Measurements from ENCODE around the gene AIMP2. TPM values are rescaled to one million over a fixed set of nuclear protein-coding genes. Genes with fewer than 3 reads are reported as not detected.
A peak's percentile ranks its signal among the peaks of the same experiment; 100 is the strongest.
"Not testable (repeated sequence)": the region's sequence is repeated elsewhere in the genome, so short reads cannot be mapped to it uniquely, and the experiment has no call there.

AIMP2 gene
- 10 to 100 TPM; 24.5 to 41.9 (median 37.5) TPM for total RNA-seq

DNA sequence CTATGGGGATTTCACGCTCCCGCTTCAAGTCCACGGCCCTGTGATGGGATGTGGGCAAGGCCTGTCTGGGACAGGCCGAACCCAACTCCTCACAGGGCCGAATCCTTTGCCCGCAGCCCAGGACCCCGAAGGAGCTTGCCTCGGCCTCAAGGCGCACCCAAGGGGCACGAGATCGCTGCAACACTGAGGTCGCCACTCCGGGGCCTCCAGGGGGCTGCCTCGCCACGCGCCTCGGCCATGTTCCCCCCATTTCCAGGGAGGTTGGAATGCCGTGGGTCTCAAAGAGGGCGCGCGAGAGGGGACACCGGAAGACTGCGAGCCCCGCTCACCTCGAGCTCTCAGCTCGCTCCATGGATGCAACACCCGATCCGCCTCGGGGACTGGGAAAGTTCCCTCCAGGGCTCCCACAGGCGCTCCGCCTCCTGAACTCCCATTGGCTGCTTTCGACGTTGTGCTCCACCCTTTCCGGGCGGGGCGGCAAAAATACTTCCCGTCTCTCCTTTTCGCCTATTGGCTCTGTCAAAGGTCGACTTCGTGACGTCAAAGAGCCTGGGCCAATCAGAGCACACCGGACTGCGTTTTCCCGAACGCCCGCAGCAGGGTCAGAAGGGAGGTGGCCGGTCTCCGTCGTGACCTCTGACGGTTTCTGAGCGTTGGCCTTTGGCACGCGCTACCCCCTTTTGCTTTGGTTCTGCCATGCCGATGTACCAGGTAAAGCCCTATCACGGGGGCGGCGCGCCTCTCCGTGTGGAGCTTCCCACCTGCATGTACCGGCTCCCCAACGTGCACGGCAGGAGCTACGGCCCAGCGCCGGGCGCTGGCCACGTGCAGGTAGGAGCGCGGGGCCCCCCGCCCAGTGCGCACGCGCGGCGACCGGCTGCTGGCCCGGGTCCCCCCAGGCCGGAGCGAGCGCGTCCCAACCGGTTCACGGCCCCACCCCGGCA is at the start of gene AIMP2, which contains the start of gene PMS2:
Gene AIMP2, plus strand, starts transcription at position 605 of the 944 bp plus-strand sequence. Its CDS starts 92 bp downstream, at position 697.
Gene PMS2, minus strand, starts transcription at position 382 of the 944 bp plus-strand sequence. Its CDS starts 30 bp downstream, at position 352.
- TF ChIP-seq EP300 (IDR thresholded peaks at IDR 0.05) = no peak
- TF ChIP-seq POLR2A (IDR thresholded peaks at IDR 0.05; ENCODE audit: low read depth) = peak; percentile 72
- peak; percentile 71 to 94 for TF ChIP-seq POLR2AphosphoS5 (IDR thresholded peaks at IDR 0.05)
- TF ChIP-seq, protein P1, sequence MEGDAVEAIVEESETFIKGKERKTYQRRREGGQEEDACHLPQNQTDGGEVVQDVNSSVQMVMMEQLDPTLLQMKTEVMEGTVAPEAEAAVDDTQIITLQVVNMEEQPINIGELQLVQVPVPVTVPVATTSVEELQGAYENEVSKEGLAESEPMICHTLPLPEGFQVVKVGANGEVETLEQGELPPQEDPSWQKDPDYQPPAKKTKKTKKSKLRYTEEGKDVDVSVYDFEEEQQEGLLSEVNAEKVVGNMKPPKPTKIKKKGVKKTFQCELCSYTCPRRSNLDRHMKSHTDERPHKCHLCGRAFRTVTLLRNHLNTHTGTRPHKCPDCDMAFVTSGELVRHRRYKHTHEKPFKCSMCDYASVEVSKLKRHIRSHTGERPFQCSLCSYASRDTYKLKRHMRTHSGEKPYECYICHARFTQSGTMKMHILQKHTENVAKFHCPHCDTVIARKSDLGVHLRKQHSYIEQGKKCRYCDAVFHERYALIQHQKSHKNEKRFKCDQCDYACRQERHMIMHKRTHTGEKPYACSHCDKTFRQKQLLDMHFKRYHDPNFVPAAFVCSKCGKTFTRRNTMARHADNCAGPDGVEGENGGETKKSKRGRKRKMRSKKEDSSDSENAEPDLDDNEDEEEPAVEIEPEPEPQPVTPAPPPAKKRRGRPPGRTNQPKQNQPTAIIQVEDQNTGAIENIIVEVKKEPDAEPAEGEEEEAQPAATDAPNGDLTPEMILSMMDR (IDR thresholded peaks at IDR 0.05) = peak in 1 of 3 experiments; percentile 6
- Histone ChIP-seq H3K9me3 (no peaks in the 10 kb centered on the region), H3K36me3 (peaks cover 0 to 27% (median 10%) of the 10 kb centered on the region in 4 donors), H3K4me3 (peak within 1 kb of the TSS; percentile 67 to 80 (median 76)), H3K4me1 (peaks cover 16 to 40% (median 32%) of the 10 kb centered on the region in 4 donors), H3K27ac (replicated peaks in 1 of 4) (peak within 1 kb of the TSS; percentile 88 to 99 (median 92)), H3K27me3 (no peaks in the 10 kb centered on the region)
- intact Hi-C loops (cut with DNase I) = no loop called here
- peak; percentile 100 for DNase-seq (ENCODE audit: extremely low spot score)
- under 1% methylated on average over 43 of the region's 84 CpGs for WGBS

DNA sequence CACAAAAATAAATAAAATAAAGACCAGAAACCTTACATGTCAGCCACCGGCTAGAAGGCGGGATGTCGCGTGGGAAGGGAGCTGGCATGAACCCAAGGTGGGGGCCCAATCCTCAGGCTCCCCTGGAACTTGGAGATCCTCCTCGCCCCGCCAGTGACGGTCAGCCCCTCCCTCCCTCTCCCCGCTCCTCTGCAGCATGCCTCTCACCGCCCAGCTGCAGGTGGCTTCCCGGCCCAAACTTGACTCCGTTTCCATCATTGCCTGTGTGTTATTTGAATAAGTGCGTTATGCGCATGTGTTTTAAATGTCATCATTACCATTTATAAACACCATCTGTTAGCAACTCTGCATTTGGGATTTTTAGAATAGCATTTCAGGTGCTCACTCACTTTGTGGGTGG is 45.9 kb upstream of the AIMP2 start:
- DNase-seq (ENCODE audit: extremely low spot score); H3K4me3 ChIP-seq; H3K9me3 ChIP-seq; intact Hi-C loops (cut with DNase I); H3K27ac ChIP-seq (replicated peaks in 1 of 4); H3K27me3 ChIP-seq; H3K36me3 ChIP-seq; H3K4me1 ChIP-seq: not testable (repeated sequence)
- no CpG with 5 or more reads among the region's 13 CpGs for WGBS

DNA sequence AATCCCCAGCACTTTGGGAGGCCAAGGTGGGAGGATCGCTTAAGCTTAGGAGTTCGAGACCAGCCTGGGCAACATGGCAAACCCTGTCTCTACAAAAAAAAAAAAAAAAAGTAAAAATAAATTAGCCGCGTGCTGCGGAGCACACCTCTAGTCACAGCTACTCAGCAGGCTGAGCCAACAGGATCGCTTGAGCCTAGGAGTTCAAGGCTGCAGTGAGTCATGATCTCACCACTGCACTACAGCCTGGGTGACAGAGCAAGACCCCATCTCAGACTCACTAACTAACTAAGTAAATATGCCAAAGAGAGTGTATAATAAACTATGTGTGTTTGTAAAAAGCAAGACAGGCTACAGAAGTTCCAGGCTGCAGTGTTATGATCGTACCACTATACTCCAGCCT is 45.3 kb upstream of the AIMP2 start:
- H3K36me3 ChIP-seq; H3K4me3 ChIP-seq; intact Hi-C loops (cut with DNase I); DNase-seq (ENCODE audit: extremely low spot score); H3K4me1 ChIP-seq; H3K9me3 ChIP-seq; H3K27ac ChIP-seq (replicated peaks in 1 of 4); H3K27me3 ChIP-seq: not testable (repeated sequence)
- 89% methylated on average over 4 of the region's 7 CpGs for WGBS

DNA sequence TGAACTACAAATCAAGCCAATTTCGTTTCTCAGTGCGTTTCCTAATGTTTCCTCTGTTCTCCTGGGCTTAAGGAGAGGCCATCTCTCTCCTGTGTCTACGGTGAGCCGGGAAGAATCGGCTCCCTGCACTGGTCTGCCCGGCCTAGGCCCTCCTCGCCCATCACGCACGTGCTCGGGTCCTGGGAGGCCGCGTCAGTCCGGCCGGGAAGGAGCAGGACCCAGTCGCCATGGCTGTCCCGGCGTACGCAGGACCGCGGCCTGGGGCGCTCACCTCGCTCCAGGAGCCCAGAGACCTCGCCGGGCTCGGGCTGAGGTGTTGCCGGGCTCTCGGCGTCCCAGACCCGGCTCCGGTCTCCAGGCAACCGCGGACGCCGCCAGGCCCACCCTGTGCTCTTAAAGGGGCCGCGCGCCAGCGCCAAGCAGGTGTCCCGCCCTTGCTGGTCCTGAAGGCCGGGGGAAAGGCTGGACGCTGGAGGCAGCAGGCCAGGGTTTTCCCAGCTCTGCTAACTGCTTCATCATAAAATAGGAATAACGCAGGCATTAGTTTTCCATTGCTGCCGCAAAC is 38.6 kb upstream of the AIMP2 start, which contains the start of gene RSPH10B:
Gene RSPH10B, minus strand, starts transcription at position 343 of the 565 bp plus-strand sequence. CDS start 3,573 bp downstream, outside the sequence.
- H3K27ac ChIP-seq (replicated peaks in 1 of 4); H3K36me3 ChIP-seq; DNase-seq (ENCODE audit: extremely low spot score); H3K9me3 ChIP-seq; H3K4me1 ChIP-seq; intact Hi-C loops (cut with DNase I); H3K27me3 ChIP-seq: not testable (repeated sequence)
- peak within 1 kb of the TSS in 2 of 4 donors; percentile 27 to 43 for H3K4me3 ChIP-seq
- no CpG with 5 or more reads among the region's 43 CpGs for WGBS

DNA sequence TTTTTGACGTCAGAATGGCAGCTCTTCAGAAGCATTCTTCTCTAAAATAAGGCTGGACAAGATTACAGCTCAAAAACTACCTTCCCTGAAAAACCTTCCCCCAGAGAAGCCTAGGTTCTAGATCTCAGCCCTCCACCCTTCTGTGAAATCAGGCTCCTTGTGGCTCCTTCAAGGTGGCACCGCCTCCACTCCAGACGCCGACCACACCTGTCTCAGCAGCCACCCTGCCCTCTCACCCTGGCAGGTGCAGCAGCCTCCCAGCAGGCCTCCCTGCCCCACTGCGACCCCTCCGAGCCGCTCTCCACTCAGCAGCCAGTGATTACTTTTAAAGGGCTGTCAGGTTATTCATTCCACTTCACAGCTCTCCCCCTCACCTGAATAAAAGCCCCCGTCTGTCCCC is 35.5 kb upstream of the AIMP2 start:
- H3K9me3 ChIP-seq; DNase-seq (ENCODE audit: extremely low spot score); H3K27me3 ChIP-seq; intact Hi-C loops (cut with DNase I); H3K4me3 ChIP-seq; H3K4me1 ChIP-seq; H3K27ac ChIP-seq (replicated peaks in 1 of 4): not testable (repeated sequence)
- WGBS = no CpG with 5 or more reads among the region's 8 CpGs
- H3K36me3 ChIP-seq = peaks cover 0 to 18% (median 9%) of the 10 kb centered on the region in 4 donors

DNA sequence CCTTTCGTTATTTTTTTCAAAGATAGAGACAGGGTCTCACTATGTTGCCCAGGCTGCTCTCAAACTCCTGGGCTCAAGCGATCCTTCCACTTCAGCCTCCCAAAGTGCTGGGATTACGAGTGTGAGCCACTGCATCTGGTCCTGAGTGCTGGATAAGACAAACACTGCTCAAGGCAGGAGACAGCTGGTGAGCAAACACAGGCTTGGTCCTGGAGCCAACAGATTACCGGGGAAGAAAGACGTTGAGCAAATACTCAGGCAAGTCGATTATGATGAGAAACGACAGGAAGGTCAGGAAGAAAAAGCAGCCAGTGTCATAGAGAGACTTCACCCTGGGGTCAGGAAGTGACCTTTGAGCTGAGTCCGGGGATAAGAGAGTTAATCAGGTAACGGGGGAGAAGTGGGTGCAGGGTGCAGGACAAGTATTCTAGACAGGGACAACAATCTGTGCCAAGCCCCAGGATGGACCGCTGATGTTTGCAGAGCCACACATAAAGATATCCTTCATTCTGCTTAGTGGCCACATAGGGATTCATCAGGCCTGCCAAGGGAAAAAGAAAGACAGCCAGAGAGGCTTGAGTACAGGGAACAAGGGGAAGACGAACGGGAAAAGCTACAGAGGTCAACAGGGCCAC is 29.3 kb upstream of the AIMP2 start:
- H3K4me1 ChIP-seq; intact Hi-C loops (cut with DNase I); H3K4me3 ChIP-seq; H3K27me3 ChIP-seq; H3K27ac ChIP-seq (replicated peaks in 1 of 4); DNase-seq (ENCODE audit: extremely low spot score); H3K9me3 ChIP-seq: not testable (repeated sequence)
- peaks cover 0 to 34% (median 15%) of the 10 kb centered on the region in 4 donors for H3K36me3 ChIP-seq
- WGBS = 100% methylated on average over 1 of the region's 12 CpGs

DNA sequence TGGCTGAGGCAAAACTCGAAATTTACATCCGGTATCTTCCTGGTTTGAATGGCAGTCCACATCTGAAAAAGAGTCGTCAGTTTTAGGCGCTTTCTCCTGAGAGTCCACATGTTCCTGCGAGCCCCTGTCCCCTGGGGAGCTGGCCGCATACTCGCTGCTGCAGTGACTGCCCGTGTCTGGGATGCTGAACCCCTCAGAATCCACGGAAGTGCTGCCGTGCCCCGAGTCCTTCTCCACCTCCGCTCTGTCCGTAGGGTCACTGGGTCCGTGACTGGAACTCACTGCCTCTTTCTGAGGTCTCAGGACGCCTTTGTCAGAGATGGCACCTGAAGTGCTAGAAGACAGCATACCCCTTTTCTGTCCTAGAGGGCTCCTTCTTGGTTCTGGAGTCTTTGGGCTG is 22.0 kb upstream of the AIMP2 start:
- H3K27me3 ChIP-seq; H3K27ac ChIP-seq (replicated peaks in 1 of 4); H3K4me1 ChIP-seq; H3K9me3 ChIP-seq; H3K4me3 ChIP-seq; DNase-seq (ENCODE audit: extremely low spot score): not testable (repeated sequence)
- WGBS = 93% methylated on average over 14 of the region's 15 CpGs
- intact Hi-C loops (cut with DNase I) = loop anchor here (2.0 kb wide), 1 partner anchor 14 kb away; no protein-coding TSS in a partner anchor
- peaks cover 15 to 63% (median 51%) of the 10 kb centered on the region in 4 donors for H3K36me3 ChIP-seq

Measured in esophagus muscularis mucosa (tissue), 4 donors.